Fibroblast of villous mesenchyme (primary cell): ENCODE data around the gene BRAF. TPM values are rescaled to one million over a fixed set of nuclear protein-coding genes. Genes with fewer than 3 reads are reported as not detected.

ENCODE experiments used
- DNase-seq: peaks from one replicate; pipeline ENCODE4 v3.0.0-alpha.2; 2010; ENCODE audit warnings: low read depth
- H3K4me3 ChIP-seq: 2 replicates; pipeline ENCODE4 v1.5.1; 2011; ENCODE audit warnings: low read depth, mild to moderate bottlenecking, low read length
- total RNA-seq: library from RNA; depleted of rRNA; stranded (reverse); fragments of >200 nt; gene quantifications from 2 replicates; pipeline ENCODE4 v1.2.3, GENCODE V29; 2012
- TF ChIP-seq, protein P1 (sequence below): IDR thresholded peaks from 2 replicates; pipeline ENCODE4 v1.5.1; 2012; ENCODE audit warnings: low read depth, mild to moderate bottlenecking, low read length; ENCODE audit not compliant: insufficient read depth

The BRAF gene
- total RNA-seq, 1 donor, result 30.7 TPM

DNA sequence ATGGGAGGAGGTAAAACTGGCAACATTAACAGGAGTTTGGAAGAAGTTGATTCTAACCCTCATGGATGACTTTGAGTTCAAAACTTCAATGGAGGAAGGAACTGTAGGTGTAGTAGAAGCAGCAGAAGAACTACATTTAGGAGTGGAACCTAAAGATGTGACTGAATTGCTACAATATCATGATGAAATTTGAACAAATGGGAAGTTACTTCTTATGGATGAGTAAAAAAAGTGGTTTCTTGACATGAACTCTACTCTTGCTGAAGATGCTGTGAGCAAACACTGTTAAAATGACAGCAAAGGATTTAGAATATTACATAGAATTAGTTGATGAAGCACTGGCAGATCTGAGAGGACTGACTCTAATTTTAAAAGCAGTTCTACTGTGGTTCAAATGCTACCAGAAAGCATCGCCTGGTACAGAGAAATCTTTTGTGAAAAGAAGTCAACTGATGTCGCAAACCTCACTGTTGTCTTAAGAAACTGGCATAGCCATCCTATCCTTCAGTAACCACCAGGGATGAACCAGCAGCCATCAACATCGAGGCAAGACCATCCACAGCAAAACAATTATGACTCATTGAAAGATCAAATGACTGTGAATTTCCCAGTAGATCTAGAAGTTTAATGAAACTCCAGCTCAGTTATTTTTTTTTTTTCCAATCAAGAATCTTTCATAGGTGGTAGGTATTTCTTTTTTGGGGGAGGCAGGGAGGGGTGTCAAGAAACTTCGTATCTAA lies 20.8 kb downstream of the BRAF start:
- peak; percentile 14 for DNase-seq
- TF ChIP-seq, protein P1, sequence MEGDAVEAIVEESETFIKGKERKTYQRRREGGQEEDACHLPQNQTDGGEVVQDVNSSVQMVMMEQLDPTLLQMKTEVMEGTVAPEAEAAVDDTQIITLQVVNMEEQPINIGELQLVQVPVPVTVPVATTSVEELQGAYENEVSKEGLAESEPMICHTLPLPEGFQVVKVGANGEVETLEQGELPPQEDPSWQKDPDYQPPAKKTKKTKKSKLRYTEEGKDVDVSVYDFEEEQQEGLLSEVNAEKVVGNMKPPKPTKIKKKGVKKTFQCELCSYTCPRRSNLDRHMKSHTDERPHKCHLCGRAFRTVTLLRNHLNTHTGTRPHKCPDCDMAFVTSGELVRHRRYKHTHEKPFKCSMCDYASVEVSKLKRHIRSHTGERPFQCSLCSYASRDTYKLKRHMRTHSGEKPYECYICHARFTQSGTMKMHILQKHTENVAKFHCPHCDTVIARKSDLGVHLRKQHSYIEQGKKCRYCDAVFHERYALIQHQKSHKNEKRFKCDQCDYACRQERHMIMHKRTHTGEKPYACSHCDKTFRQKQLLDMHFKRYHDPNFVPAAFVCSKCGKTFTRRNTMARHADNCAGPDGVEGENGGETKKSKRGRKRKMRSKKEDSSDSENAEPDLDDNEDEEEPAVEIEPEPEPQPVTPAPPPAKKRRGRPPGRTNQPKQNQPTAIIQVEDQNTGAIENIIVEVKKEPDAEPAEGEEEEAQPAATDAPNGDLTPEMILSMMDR, result no peak
- H3K4me3 ChIP-seq, result no peak overlapping the region

DNA sequence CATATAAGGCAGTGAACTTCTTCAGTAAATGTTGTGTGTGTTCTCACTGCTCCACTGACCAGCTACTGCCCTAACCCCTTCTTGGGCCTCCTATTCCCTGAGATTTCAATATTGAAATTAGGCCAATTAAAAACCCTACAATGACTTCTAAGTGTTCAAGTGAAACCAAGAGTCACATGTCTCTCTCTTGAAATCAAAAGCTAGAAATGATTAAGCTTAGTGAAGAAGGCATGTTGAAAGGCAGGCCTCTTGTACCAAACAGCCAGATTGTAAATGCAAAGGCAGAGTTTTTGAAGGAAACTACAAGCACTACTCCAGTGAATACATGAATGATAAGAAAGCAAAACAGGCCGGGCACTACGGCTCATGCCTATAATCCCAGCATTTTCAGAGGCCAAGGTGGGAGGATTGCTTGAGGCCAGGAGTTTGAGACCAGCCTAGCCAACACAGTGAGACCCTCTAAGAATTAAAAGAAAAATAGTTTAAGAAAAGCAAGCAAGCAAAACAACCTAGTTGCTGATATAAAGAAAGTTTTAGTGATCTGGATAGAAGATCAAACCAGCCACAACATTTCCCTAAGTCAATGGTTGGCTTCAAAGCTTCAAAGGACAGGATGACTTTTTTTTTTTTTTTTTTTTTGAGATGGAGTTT lies 22.3 kb downstream of the BRAF start:
- no peak for DNase-seq
- no peak overlapping the region for H3K4me3 ChIP-seq
- TF ChIP-seq, protein P1, result no peak

DNA sequence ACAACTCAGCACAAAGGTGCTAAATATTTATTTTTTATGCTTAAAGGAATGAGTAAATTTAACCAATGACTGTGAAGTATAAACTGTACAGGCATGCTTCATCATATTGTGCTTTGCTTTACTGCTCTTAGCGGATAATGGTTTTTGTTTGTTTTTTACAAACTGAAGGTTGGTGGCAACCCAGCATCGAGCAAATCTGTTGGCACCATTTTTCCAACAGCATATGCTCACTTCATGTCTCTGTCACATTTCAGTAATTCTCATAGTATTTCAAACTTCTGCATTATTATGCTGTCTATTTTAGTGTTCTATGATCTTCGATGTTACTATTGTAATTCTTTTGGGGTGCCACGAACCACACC lies 22.8 kb downstream of the BRAF start:
- DNase-seq, result no peak
- TF ChIP-seq, protein P1, result no peak
- H3K4me3 ChIP-seq, result no peak overlapping the region

DNA sequence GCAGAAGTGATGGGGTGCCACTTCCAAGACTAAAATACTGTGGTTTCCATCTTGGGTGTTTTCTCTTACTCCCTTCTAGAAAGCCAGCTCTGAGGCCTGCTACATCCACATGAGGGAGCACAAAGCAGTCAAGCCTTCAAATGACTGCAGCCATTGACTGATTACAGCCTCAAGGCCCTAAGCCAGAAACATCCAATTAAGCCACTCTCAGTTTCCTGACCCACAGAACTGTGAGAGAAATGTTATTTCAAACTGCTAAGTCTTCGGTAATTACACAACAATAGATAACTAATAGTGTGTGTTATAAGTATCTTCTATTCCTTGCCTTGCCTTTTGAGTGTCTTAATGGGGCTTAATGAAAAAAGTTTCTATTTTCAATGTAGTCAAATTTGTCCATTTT lies 24.8 kb downstream of the BRAF start:
- no peak overlapping the region for H3K4me3 ChIP-seq
- TF ChIP-seq, protein P1, result no peak
- DNase-seq, result no peak

DNA sequence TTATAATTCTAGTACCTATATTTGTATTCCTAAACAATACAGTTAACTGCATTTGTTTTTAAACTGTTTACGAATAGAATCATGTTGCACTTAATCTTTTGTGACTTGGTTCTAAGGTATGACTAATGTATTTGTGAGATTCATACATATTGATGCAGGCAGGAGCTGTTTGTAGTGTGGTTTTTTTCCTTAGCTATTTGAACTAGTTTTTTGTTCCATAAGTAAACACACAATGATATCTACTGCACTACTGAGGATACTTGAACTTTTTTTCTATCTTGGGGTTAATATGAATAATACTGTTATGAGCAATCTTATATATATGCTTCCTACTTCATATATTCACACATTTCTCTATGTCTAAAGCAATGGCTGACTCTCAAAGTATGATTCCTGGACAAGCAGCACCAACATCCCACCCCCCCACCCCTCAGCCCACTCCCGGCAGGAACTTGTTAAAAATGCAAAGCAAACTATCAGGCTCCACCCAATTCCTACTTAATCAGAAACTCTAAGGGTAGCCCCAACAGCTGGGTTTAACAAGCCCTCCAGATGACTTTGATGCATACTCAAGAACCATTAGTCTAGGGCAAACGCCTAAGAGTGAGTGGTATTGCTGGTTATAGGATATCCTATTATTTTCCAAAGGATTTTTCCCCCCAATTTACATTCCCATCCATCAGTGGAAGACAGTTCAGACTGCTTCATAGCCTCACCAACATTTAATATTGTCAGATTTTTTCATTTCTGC lies 25.8 kb downstream of the BRAF start:
- DNase-seq, result peak; percentile 19
- H3K4me3 ChIP-seq, result no peak overlapping the region
- TF ChIP-seq, protein P1, result no peak

DNA sequence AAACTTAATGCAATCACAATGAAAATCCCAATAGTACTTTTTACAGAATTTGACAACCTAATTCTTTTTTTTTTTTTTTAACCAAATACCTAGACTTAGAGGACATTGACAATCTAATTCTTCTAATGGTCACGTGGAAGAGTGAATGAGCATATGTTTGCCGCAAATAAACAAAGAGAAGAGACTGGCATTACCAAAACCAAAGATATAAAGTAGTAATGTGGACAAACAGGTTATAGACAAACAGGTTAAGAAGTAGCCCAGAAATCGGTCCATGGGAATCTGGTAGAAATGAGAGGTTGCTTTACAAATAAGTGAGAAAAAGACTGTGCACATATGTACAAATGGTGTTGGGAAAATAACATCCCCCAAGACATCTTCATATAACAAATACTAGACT lies 27.7 kb downstream of the BRAF start:
- no peak overlapping the region for H3K4me3 ChIP-seq
- TF ChIP-seq, protein P1, result no peak
- DNase-seq, result no peak
